GM18951 (cell line): ENCODE measurements around the gene TCP11L1.
"Not testable (repeated sequence)": the region's sequence is repeated elsewhere in the genome, so short reads cannot be mapped to it uniquely, and the experiment has no call there.

ENCODE experiments used
- POLR2A ChIP-seq: IDR thresholded peaks from 4 replicates; pipeline ENCODE4 v1.6.1; 2011; ENCODE audit warnings: mild to moderate bottlenecking; ENCODE audit not compliant: insufficient read length, insufficient read depth; ENCODE audit errors: extremely low read depth
- in situ Hi-C: fragments of 300-500 bp; cut with MboI; formaldehyde crosslinking; loops from one replicate; pipeline ENCODE4 v1.12.0; 2022; ENCODE audit warnings: low sequenced_read_pairs, mixed read lengths, inconsistent platforms; ENCODE audit not compliant: unreplicated experiment

The TCP11L1 gene

GRCh38 chr11:33045551-33046255 is 6.3 kb downstream of the TCP11L1 start:
- no peak for TF ChIP-seq POLR2A
- in situ Hi-C loops, result no loop called here

GRCh38 chr11:33048701-33049100 is 9.3 kb downstream of the TCP11L1 start:
- in situ Hi-C loops, result not testable (repeated sequence)

- in situ Hi-C loops, result not testable (repeated sequence)
These were observed 10.4 kb downstream of the TCP11L1 start for GRCh38 chr11:33049565-33050408.

GRCh38 chr11:33052231-33052630 is 12.9 kb downstream of the TCP11L1 start:
- no peak for TF ChIP-seq POLR2A

GRCh38 chr11:33055375-33055774 is 16.0 kb downstream of the TCP11L1 start:
- TF ChIP-seq POLR2A, result no peak
- in situ Hi-C loops, result no loop called here

More at GRCh38 chr11:33052231-33052630, 12.9 kb downstream of the TCP11L1 start:
- in situ Hi-C loops, result no loop called here

GRCh38 chr11:33057284-33057683 is 17.9 kb downstream of the TCP11L1 start:
- no peak for TF ChIP-seq POLR2A
- in situ Hi-C loops, result no loop called here

- in situ Hi-C loops, result loop anchor here (5.0 kb wide), 1 partner anchor 97 kb away; no protein-coding TSS in a partner anchor
- no peak for TF ChIP-seq POLR2A
These were observed 20.1 kb downstream of the TCP11L1 start for GRCh38 chr11:33059331-33060007.

GRCh38 chr11:33060271-33060670 is 20.9 kb downstream of the TCP11L1 start:
- TF ChIP-seq POLR2A, result no peak
- in situ Hi-C loops, result loop anchor here (5.0 kb wide), 1 partner anchor 98 kb away; no protein-coding TSS in a partner anchor

GRCh38 chr11:33062137-33062536 is 22.8 kb downstream of the TCP11L1 start:
- in situ Hi-C loops, result loop anchor here (5.0 kb wide), 1 partner anchor 100 kb away; no protein-coding TSS in a partner anchor
- no peak for TF ChIP-seq POLR2A

GRCh38 chr11:33063326-33063881 is 24.0 kb downstream of the TCP11L1 start:
- in situ Hi-C loops, result loop anchor here (5.0 kb wide), 1 partner anchor 101 kb away; no protein-coding TSS in a partner anchor
- no peak for TF ChIP-seq POLR2A

- in situ Hi-C loops, result loop anchor here (5.0 kb wide), 1 partner anchor 102 kb away; no protein-coding TSS in a partner anchor
- TF ChIP-seq POLR2A, result no peak
These were observed 24.9 kb downstream of the TCP11L1 start for GRCh38 chr11:33064033-33064825.

GRCh38 chr11:33064866-33065265 is 25.5 kb downstream of the TCP11L1 start:
- TF ChIP-seq POLR2A, result no peak

More at GRCh38 chr11:33064866-33065265, 25.5 kb downstream of the TCP11L1 start:
- in situ Hi-C loops, result loop anchor here (5.0 kb wide), 1 partner anchor 103 kb away; no protein-coding TSS in a partner anchor
